Activated CD8-positive, alpha-beta T cell treated with anti-CD3 and anti-CD28 coated beads for 36 hours (primary cell): ENCODE measurements around the gene CISH. TPM values are rescaled to one million over a fixed set of nuclear protein-coding genes. Genes with fewer than 3 reads are reported as not detected.

Experiments used
- ATAC-seq: fragments of 200-7000 bp; cut with Tn5 transposase; one replicate; pipeline ENCODE4 v1.10.0; 2021; ENCODE audit warnings: mild to moderate bottlenecking, moderate library complexity
- CTCF ChIA-PET: fragments of 350-600 bp; sonication (Branson Sonifier 250); formaldehyde crosslinking; loops from one replicate; lab custom pipeline; 2021; ENCODE audit warnings: antibody characterized with exemption; lab: Charles Lee
- POLR2A ChIA-PET: fragments of 350-600 bp; sonication (Branson Sonifier 250); formaldehyde crosslinking; loops from one replicate; lab custom pipeline; 2021; ENCODE audit warnings: antibody characterized with exemption; lab: Charles Lee
- DNase-seq: peaks from one replicate; pipeline ENCODE4 v3.0.0-alpha.2; 2020
- H3K27ac Mint-ChIP-seq: one replicate; pipeline ENCODE4 v1.8.0; 2021; ENCODE audit warnings: mild to moderate bottlenecking, mixed read lengths
- H3K27me3 Mint-ChIP-seq: one replicate; pipeline ENCODE4 v1.8.0; 2021; ENCODE audit warnings: mixed read lengths
- H3K36me3 Mint-ChIP-seq: one replicate; pipeline ENCODE4 v1.8.0; 2021; ENCODE audit warnings: low read depth, mixed read lengths
- H3K4me1 Mint-ChIP-seq: one replicate; pipeline ENCODE4 v1.8.0; 2021; ENCODE audit warnings: low read depth, mixed read lengths
- H3K4me3 Mint-ChIP-seq: one replicate; pipeline ENCODE4 v1.8.0; 2021; ENCODE audit warnings: mild to moderate bottlenecking, moderate library complexity, mixed read lengths
- H3K9me3 Mint-ChIP-seq: one replicate; pipeline ENCODE4 v1.8.0; 2021; ENCODE audit warnings: mixed read lengths
- intact Hi-C: fragments of 100-400 bp; cut with micrococcal nuclease; formaldehyde crosslinking; loops from one replicate; pipeline ENCODE4 v1.10.0; 2022
- total RNA-seq, 2 experiments: library from RNA; stranded (reverse); gene quantifications; one replicate each; pipeline ENCODE4 v1.2.3, GENCODE V29; 2021
- TF ChIP-seq, protein P1 (sequence below): fragments of 200-600 bp; IDR thresholded peaks from one replicate; pipeline ENCODE4 v1.8.0; 2022; ENCODE audit warnings: antibody characterized with exemption, mild to moderate bottlenecking

Gene CISH
- total RNA-seq, 2 experiments from 2014 or later, result 307 to 308 TPM

DNA sequence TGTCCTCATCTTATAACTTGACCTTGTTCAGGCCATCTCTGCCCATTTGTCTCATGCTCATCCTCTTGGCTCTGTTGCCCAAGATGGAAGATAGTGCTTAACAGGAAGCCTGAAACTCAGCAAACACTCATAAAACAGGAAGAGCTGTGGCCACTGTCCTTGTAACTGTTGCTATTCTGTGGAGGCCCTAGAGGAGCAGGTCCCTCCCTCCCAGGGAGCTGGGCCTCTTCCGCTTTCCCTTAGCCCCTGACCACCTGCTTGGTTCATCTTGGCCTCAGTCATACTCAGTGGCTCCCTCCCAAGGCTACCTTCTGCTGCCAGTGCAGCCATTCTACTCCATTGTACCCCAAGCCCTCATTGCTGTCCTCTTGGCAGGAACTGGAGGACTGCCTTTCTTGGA is 8.8 kb upstream of the CISH start:
- CTCF ChIA-PET, result interaction anchor here (2.7 to 25.1 kb wide), 4 partner anchors 13 to 78 kb away, joined by 6 to 769 read pairs (median 102); partner anchors contain the start of genes C3orf18 and HEMK1
- POLR2A ChIA-PET, result interaction anchor here (1.5 to 25.6 kb wide), 5 partner anchors 9 to 45 kb away, joined by 6 to 2276 read pairs (median 53); partner anchors contain the start of genes C3orf18, CISH and HEMK1
- intact Hi-C loops, result no loop called here

DNA sequence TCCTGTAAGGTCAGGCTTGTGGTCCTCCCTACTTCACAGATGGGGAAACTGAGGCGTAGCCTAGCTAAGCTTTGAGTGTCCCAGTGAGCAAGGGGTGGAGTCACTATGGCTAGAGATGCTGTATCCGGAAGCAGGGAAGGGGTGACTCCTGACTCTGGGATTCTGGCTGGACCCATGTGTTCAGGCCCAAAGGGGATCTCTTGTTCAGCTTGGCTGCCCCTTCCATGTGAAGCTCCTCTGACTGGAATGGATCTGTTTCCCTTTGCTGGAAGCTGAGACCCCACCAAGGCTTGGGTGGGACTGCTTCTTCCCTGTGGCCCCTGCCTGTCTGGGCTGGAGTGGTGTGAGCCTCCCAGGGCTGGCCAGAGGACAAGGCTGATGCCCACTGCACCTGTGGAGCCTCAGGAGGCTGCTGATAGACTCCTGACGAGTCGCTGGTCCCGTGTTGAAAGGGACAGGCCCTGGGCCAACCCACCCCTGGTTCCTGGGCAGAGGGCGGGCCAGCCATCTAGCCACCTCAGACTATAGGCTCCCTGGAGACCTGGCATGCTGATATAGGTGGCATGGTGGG is 6.4 kb upstream of the CISH start:
- TF ChIP-seq, protein P1, sequence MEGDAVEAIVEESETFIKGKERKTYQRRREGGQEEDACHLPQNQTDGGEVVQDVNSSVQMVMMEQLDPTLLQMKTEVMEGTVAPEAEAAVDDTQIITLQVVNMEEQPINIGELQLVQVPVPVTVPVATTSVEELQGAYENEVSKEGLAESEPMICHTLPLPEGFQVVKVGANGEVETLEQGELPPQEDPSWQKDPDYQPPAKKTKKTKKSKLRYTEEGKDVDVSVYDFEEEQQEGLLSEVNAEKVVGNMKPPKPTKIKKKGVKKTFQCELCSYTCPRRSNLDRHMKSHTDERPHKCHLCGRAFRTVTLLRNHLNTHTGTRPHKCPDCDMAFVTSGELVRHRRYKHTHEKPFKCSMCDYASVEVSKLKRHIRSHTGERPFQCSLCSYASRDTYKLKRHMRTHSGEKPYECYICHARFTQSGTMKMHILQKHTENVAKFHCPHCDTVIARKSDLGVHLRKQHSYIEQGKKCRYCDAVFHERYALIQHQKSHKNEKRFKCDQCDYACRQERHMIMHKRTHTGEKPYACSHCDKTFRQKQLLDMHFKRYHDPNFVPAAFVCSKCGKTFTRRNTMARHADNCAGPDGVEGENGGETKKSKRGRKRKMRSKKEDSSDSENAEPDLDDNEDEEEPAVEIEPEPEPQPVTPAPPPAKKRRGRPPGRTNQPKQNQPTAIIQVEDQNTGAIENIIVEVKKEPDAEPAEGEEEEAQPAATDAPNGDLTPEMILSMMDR, result no peak
- no peak for ATAC-seq
- Mint-ChIP-seq H3K4me1 (peaks cover 57% of the 10 kb centered on the region), H3K4me3 (peak overlapping the region; percentile 94), H3K27me3 (no peaks in the 10 kb centered on the region), H3K36me3 (peaks cover 80% of the 10 kb centered on the region), H3K27ac (peak overlapping the region; percentile 90), H3K9me3 (no peaks in the 10 kb centered on the region)
- DNase-seq, result peak; percentile 56
- POLR2A ChIA-PET, result interaction anchor here (1.0 to 25.6 kb wide), 6 partner anchors 9 to 76 kb away, joined by 3 to 2276 read pairs (median 42); partner anchors contain the start of genes C3orf18 and HEMK1
- CTCF ChIA-PET, result interaction anchor here (1.0 to 25.1 kb wide), 12 partner anchors 10 to 772 kb away, joined by 3 to 769 read pairs (median 8); partner anchors contain the start of genes C3orf18, DOCK3 and HEMK1
- intact Hi-C loops, result loop anchor here (5.0 kb wide), 2 partner anchors 34 to 769 kb away; partner anchors contain the start of gene MANF

More for the DNA sequence above, 8.8 kb upstream of the CISH start:
- Mint-ChIP-seq H3K36me3 (peaks cover 77% of the 10 kb centered on the region), H3K9me3 (no peaks in the 10 kb centered on the region), H3K4me3 (peak overlapping the region; percentile 94), H3K27me3 (no peaks in the 10 kb centered on the region), H3K27ac (peak overlapping the region; percentile 80), H3K4me1 (peaks cover 74% of the 10 kb centered on the region)
- DNase-seq (peak; percentile 24), ATAC-seq (no peak)
- TF ChIP-seq, protein P1, result no peak

DNA sequence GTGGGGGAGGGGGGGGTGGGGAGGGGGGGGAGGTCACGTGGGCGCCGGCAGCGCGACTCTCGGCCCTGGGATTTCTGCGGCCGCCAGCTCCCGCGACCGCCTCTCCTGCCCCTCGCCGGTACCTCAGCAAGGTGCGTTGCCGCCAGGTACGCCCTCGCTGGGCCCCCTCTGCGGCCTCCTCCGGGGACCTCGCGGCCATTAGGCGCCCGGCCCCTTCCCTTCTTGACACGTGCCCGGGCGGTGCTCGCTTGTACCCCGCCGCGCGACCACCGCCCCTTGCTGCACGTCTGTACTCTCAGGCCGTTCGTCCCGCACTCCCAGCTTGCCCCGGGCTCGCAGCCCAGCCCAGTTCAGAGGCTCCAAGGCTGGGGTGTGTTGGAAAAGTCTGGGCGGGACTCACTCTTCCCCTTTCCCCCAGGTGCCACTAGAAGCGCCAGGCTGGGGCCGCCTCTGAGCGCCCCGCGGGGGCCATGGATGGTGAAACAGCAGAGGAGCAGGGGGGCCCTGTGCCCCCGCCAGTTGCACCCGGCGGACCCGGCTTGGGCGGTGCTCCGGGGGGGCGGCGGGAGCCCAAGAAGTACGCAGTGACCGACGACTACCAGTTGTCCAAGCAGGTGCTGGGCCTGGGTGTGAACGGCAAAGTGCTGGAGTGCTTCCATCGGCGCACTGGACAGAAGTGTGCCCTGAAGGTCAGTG is 5.7 kb upstream of the CISH start, which contains the start of gene MAPKAPK3:
Gene MAPKAPK3, plus strand, starts transcription at position 56 of the 696 bp plus-strand sequence. Its CDS starts 415 bp downstream, at position 471.
- Mint-ChIP-seq H3K9me3 (no peaks in the 10 kb centered on the region), H3K4me3 (peak within 1 kb of the TSS; percentile 94), H3K27me3 (no peaks in the 10 kb centered on the region), H3K36me3 (peaks cover 82% of the 10 kb centered on the region), H3K27ac (peak within 1 kb of the TSS; percentile 94), H3K4me1 (peaks cover 49% of the 10 kb centered on the region)
- intact Hi-C loops, result loop anchor here (5.0 kb wide), 2 partner anchors 35 to 770 kb away; partner anchors contain the start of gene MANF
- CTCF ChIA-PET, result interaction anchor here (1.0 to 25.1 kb wide), 23 partner anchors 9 to 794 kb away, joined by 3 to 769 read pairs (median 10); partner anchors contain the start of genes C3orf18, DOCK3 and HEMK1
- DNase-seq (peak; percentile 52), ATAC-seq (peak; percentile 0)
- TF ChIP-seq, protein P1, result no peak
- POLR2A ChIA-PET, result interaction anchor here (1.0 to 25.6 kb wide), 10 partner anchors 10 to 768 kb away, joined by 3 to 2276 read pairs (median 14); partner anchors contain the start of genes C3orf18, DOCK3, HEMK1 and MANF

DNA sequence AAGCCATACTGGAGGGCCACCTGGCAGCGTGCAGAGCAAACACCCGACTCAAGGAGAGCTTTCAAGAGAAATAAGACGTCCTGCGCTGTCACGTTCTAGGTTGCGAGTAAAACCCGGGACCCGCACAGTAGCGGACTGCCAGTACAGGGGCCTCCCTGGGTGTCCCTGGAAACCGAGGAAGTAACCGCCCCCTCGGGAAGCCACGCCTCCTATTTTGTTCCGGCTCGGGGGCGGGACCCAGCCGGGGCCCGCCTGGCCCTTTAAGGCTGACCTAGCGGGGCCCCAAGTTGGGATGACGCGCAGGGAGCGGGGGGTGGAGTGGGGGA is 5.2 kb upstream of the CISH start:
- peak overlapping the region; percentile 94 for H3K27ac Mint-ChIP-seq
- peak overlapping the region; percentile 94 for H3K4me3 Mint-ChIP-seq
- intact Hi-C loops, result loop anchor here (5.0 kb wide), 2 partner anchors 36 to 771 kb away; partner anchors contain the start of gene MANF
- ChIA-PET POLR2A (interaction anchor here (1.2 to 25.6 kb wide), 10 partner anchors 10 to 768 kb away, joined by 3 to 2276 read pairs (median 14); partner anchors contain the start of genes C3orf18, DOCK3, HEMK1 and MANF), CTCF (interaction anchor here (0.8 to 25.1 kb wide), 29 partner anchors 9 to 794 kb away, joined by 3 to 769 read pairs (median 6); partner anchors contain the start of genes C3orf18, DOCK3 and HEMK1)
- H3K9me3 Mint-ChIP-seq, result no peaks in the 10 kb centered on the region
- ATAC-seq (peak; percentile 63), DNase-seq (peak; percentile 98)
- no peaks in the 10 kb centered on the region for H3K27me3 Mint-ChIP-seq
- peaks cover 83% of the 10 kb centered on the region for H3K36me3 Mint-ChIP-seq
- TF ChIP-seq, protein P1, result no peak
- H3K4me1 Mint-ChIP-seq, result peaks cover 44% of the 10 kb centered on the region
